HepG2 (cell line): Measurements from ENCODE around the gene KIFC1. TPM values are rescaled to one million over a fixed set of nuclear protein-coding genes. Genes with fewer than 3 reads are reported as not detected.

Source experiments
- AKAP8 ChIP-seq: sonication (generic); formaldehyde crosslinking; IDR thresholded peaks from 2 replicates; pipeline ENCODE4 v1.5.1; 2020; ENCODE audit warnings: mild to moderate bottlenecking, missing genetic modification reagents
- CBFB ChIP-seq: sonication (generic); formaldehyde crosslinking; IDR thresholded peaks from 2 replicates; pipeline ENCODE4 v1.4.0; 2020; ENCODE audit warnings: missing genetic modification reagents
- FIP1L1 ChIP-seq: fragments of 200-400 bp; formaldehyde crosslinking; IDR thresholded peaks from 2 replicates; pipeline ENCODE4 v1.6.1; 2018; ENCODE audit warnings: low read depth, mild to moderate bottlenecking, low read length, moderate library complexity, borderline replicate concordance; ENCODE audit not compliant: insufficient read depth
- KLF9 ChIP-seq: IDR thresholded peaks from 2 replicates; pipeline ENCODE4 v1.6.1; 2016; ENCODE audit warnings: low read depth
- MEF2D ChIP-seq: sonication (generic); formaldehyde crosslinking; IDR thresholded peaks from 2 replicates; pipeline ENCODE4 v1.5.1; 2020; ENCODE audit warnings: mild to moderate bottlenecking, missing genetic modification reagents
- NFE2L1 ChIP-seq: sonication (generic); formaldehyde crosslinking; IDR thresholded peaks from 2 replicates; pipeline ENCODE4 v1.4.0; 2020; ENCODE audit warnings: missing genetic modification reagents, mild to moderate bottlenecking, borderline replicate concordance
- PLSCR1 ChIP-seq: sonication (generic); formaldehyde crosslinking; IDR thresholded peaks from 2 replicates; pipeline ENCODE4 v1.5.0; 2020; ENCODE audit warnings: missing genetic modification reagents, mild to moderate bottlenecking, borderline replicate concordance
- POLR2AphosphoS2 ChIP-seq: IDR thresholded peaks from 2 replicates; pipeline ENCODE4 v1.6.1; 2011; ENCODE audit warnings: low read depth, low read length, improper control_type of control experiment
- SP2 ChIP-seq: sonication (generic); formaldehyde crosslinking; IDR thresholded peaks from 2 replicates; pipeline ENCODE4 v1.5.1; 2020; ENCODE audit warnings: mild to moderate bottlenecking, missing genetic modification reagents
- SRSF4 ChIP-seq: fragments of 200-400 bp; formaldehyde crosslinking; IDR thresholded peaks from one replicate; pipeline ENCODE4 v1.6.1; 2018; ENCODE audit warnings: mild to moderate bottlenecking, low read depth, low read length, moderate library complexity; ENCODE audit not compliant: poor library complexity, severe bottlenecking
- ZFAT ChIP-seq: sonication (generic); formaldehyde crosslinking; conservative IDR thresholded peaks from 2 replicates; pipeline ENCODE4 v1.8.1; 2023; ENCODE audit warnings: missing genetic modification reagents, inconsistent platforms
- ZFP36 ChIP-seq: fragments of 150-350 bp; IDR thresholded peaks from 2 replicates; pipeline ENCODE4 v1.6.1; 2018; ENCODE audit warnings: borderline replicate concordance, low read length, low read depth; ENCODE audit not compliant: partially characterized antibody
- ZNF24 ChIP-seq: fragments of 450-650 bp; IDR thresholded peaks from 2 replicates; pipeline ENCODE4 v1.6.1; 2017; ENCODE audit warnings: antibody characterized with exemption, mild to moderate bottlenecking
- ZNF496 ChIP-seq: sonication (generic); formaldehyde crosslinking; IDR thresholded peaks from 2 replicates; pipeline ENCODE4 v1.8.1; 2023; ENCODE audit warnings: mild to moderate bottlenecking, moderate library complexity, missing genetic modification reagents; ENCODE audit not compliant: insufficient replicate concordance
- ZNF543 ChIP-seq: sonication (generic); formaldehyde crosslinking; IDR thresholded peaks from 2 replicates; pipeline ENCODE4 v1.4.0; 2020; ENCODE audit warnings: mild to moderate bottlenecking, missing genetic modification reagents
- ZNF781 ChIP-seq: sonication (generic); formaldehyde crosslinking; IDR thresholded peaks from 2 replicates; pipeline ENCODE4 v1.5.1; 2020; ENCODE audit warnings: borderline replicate concordance, mild to moderate bottlenecking, missing genetic modification reagents; ENCODE audit errors: not compliant biosample characterization
- polyA plus RNA-seq, 8 experiments: library from polyadenylated mRNA; depleted of rRNA in 3 of 8; stranded (reverse) in 7 of 8; unstranded in 1 of 8; fragments of >200 nt; fragmentation: Illumina TruSeq in 4 of 8; extraction: Trizol in 4 of 8; gene quantifications; 2 replicates each; pipeline versions ENCODE4 v1.2.1 to v1.2.3, GENCODE V29; 2011 to 2016; ENCODE audit warnings: low read depth in 4 of 8, missing spikeins in 1 of 8, mixed read lengths in 1 of 8; ENCODE audit not compliant: insufficient read depth in 1 of 8
- total RNA-seq, 5 experiments: library from RNA; depleted of rRNA; stranded (reverse); fragments of >200 nt; fragmentation: Illumina TruSeq; extraction: Trizol; gene quantifications; 2 replicates each; pipeline ENCODE4 v1.2.3, GENCODE V29; 2016; ENCODE audit warnings: low read depth in 1 of 5
- TF ChIP-seq, protein P1 (sequence below): sonication (generic); formaldehyde crosslinking; IDR thresholded peaks from 2 replicates; pipeline ENCODE4 v1.4.0; 2020; ENCODE audit warnings: missing genetic modification reagents
- TF ChIP-seq, protein P2 (sequence below): sonication (generic); formaldehyde crosslinking; IDR thresholded peaks from 2 replicates; pipeline ENCODE4 v1.4.0; 2020; ENCODE audit warnings: missing genetic modification reagents
- TF ChIP-seq, protein P3 (sequence below): sonication (generic); formaldehyde crosslinking; IDR thresholded peaks from 2 replicates; pipeline ENCODE4 v1.5.1; 2020; ENCODE audit warnings: mild to moderate bottlenecking, moderate library complexity, missing genetic modification reagents

Gene KIFC1
- total and polyA plus RNA-seq, 2 of the 13 experiments (the other 11 are each of a cell fraction or from before 2014, with no cell fraction given): 25.0 to 45.5 TPM

DNA sequence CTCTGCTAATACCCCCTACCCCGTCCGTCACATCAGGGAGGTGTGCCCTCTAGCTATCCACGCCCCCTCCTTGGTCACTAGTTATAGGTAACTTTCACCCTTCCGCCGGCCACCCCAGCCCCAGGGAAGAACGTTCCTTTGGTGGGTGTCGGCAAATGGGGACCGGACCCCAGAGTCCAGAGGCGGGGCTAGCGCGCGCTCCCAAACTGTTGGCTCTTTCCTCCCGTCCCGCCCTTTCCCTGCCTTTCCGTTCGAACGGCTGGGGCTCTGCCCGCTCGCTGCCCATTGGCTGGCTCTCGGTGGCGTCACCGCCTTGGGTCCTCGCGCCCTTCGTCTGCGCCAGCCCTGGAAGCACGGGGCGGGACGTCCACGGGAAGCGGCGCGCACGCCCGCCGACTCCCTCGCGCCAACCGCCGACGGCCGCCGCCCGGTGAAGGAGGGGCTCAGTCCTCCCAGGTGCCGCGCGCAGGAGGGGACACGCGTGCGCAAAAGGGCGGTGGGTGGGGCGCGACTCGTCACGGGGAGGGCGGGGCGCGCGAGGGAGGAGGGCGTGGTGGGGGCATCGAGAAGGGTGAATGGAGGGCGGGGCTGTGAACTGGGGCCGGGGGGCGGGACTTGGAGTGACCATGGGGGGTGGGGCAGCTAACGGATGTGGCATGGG, 18.6 kb downstream of the KIFC1 start (continued):
- TF ChIP-seq, protein P1, sequence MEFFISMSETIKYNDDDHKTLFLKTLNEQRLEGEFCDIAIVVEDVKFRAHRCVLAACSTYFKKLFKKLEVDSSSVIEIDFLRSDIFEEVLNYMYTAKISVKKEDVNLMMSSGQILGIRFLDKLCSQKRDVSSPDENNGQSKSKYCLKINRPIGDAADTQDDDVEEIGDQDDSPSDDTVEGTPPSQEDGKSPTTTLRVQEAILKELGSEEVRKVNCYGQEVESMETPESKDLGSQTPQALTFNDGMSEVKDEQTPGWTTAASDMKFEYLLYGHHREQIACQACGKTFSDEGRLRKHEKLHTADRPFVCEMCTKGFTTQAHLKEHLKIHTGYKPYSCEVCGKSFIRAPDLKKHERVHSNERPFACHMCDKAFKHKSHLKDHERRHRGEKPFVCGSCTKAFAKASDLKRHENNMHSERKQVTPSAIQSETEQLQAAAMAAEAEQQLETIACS (CRISPR knock-in tag): peak; percentile 93
- TF ChIP-seq CBFB (CRISPR knock-in tag) (peak; percentile 92), ZFP36 (no peak), PLSCR1 (no peak), NFE2L1 (CRISPR knock-in tag) (0 out of 2 replicates have a peak, but pooled peaks have one; percentile 49), POLR2AphosphoS2 (no peak; the same call in 1 of the 2 replicates), SRSF4 (no peak), SP2 (peak; percentile 87), ZNF543 (CRISPR knock-in tag) (peak; percentile 28; the same call in 1 of the 2 replicates), ZNF781 (CRISPR knock-in tag) (no peak), KLF9 (CRISPR knock-in tag) (no peak; the same call in 1 of the 2 replicates), ZNF24 (no peak), ZFAT (CRISPR knock-in tag) (no peak), AKAP8 (CRISPR knock-in tag) (peak; percentile 100), ZNF496 (CRISPR knock-in tag) (no peak), MEF2D (CRISPR knock-in tag) (peak; percentile 93), FIP1L1 (no peak)
- TF ChIP-seq, protein P2, sequence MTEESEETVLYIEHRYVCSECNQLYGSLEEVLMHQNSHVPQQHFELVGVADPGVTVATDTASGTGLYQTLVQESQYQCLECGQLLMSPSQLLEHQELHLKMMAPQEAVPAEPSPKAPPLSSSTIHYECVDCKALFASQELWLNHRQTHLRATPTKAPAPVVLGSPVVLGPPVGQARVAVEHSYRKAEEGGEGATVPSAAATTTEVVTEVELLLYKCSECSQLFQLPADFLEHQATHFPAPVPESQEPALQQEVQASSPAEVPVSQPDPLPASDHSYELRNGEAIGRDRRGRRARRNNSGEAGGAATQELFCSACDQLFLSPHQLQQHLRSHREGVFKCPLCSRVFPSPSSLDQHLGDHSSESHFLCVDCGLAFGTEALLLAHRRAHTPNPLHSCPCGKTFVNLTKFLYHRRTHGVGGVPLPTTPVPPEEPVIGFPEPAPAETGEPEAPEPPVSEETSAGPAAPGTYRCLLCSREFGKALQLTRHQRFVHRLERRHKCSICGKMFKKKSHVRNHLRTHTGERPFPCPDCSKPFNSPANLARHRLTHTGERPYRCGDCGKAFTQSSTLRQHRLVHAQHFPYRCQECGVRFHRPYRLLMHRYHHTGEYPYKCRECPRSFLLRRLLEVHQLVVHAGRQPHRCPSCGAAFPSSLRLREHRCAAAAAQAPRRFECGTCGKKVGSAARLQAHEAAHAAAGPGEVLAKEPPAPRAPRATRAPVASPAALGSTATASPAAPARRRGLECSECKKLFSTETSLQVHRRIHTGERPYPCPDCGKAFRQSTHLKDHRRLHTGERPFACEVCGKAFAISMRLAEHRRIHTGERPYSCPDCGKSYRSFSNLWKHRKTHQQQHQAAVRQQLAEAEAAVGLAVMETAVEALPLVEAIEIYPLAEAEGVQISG (CRISPR knock-in tag): peak; percentile 95
- TF ChIP-seq, protein P3, sequence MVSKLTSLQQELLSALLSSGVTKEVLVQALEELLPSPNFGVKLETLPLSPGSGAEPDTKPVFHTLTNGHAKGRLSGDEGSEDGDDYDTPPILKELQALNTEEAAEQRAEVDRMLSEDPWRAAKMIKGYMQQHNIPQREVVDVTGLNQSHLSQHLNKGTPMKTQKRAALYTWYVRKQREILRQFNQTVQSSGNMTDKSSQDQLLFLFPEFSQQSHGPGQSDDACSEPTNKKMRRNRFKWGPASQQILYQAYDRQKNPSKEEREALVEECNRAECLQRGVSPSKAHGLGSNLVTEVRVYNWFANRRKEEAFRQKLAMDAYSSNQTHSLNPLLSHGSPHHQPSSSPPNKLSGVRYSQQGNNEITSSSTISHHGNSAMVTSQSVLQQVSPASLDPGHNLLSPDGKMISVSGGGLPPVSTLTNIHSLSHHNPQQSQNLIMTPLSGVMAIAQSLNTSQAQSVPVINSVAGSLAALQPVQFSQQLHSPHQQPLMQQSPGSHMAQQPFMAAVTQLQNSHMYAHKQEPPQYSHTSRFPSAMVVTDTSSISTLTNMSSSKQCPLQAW: peak; percentile 79; the same call in 1 of the 2 replicates
